Thoracic aorta (tissue), 2 donors: ENCODE data around the gene CD247. TPM values are rescaled to one million over a fixed set of nuclear protein-coding genes. Genes with fewer than 3 reads are reported as not detected.

Experiments
- ATAC-seq: fragments of 150-250 bp; one replicate; pipeline ENCODE4 v1.8.0; 2017; ENCODE audit warnings: low read depth; ENCODE audit not compliant: insufficient number of reproducible peaks, low FRiP score
- DNase-seq: peaks from one replicate; pipeline ENCODE4 v3.0.0-alpha.2; 2020; ENCODE audit warnings: low spot score
- H3K27ac ChIP-seq, 2 donors: fragments of 200-600 bp; sonication (generic); 1 replicate in 1 of 2; 2 replicates in 1 of 2; pipeline ENCODE4 v1.5.1; 2016; ENCODE audit warnings: mild to moderate bottlenecking in 2 of 2, moderate library complexity in 2 of 2
- H3K27me3 ChIP-seq: fragments of 200-600 bp; sonication (generic); replicated peaks from 2 replicates; pipeline ENCODE4 v1.6.0; 2016; ENCODE audit warnings: mild to moderate bottlenecking; ENCODE audit not compliant: insufficient read depth
- H3K36me3 ChIP-seq: fragments of 200-600 bp; sonication (generic); one replicate; pipeline ENCODE4 v1.5.1; 2016
- H3K4me1 ChIP-seq, 2 donors: fragments of 200-600 bp; sonication (generic); 1 replicate in 1 of 2; 2 replicates in 1 of 2; pipeline versions ENCODE4 v1.5.1 to v1.6.0; 2016; ENCODE audit warnings: low read depth in 2 of 2, mild to moderate bottlenecking in 1 of 2; ENCODE audit not compliant: control insufficient read depth in 1 of 2
- H3K4me3 ChIP-seq: fragments of 200-600 bp; sonication (generic); 2 replicates; pipeline ENCODE4 v1.5.1; 2016; ENCODE audit warnings: mild to moderate bottlenecking
- H3K9me3 ChIP-seq: fragments of 200-600 bp; sonication (generic); 2 replicates; pipeline ENCODE4 v1.5.1; 2016
- total RNA-seq, 2 donors: library from RNA; depleted of rRNA; stranded (reverse); fragments of >200 nt; gene quantifications; one replicate each; pipeline versions ENCODE4 v1.1.0 to v1.2.3, GENCODE V29; 2016
- TF ChIP-seq, protein P1 (sequence below): fragments of 200-600 bp; sonication (generic); IDR thresholded peaks from one replicate; pipeline ENCODE4 v1.5.1; 2019; ENCODE audit warnings: antibody characterized with exemption

The CD247 gene
- total RNA-seq, 2 donors from 2014 or later, result 1.6 to 8.5 TPM

DNA sequence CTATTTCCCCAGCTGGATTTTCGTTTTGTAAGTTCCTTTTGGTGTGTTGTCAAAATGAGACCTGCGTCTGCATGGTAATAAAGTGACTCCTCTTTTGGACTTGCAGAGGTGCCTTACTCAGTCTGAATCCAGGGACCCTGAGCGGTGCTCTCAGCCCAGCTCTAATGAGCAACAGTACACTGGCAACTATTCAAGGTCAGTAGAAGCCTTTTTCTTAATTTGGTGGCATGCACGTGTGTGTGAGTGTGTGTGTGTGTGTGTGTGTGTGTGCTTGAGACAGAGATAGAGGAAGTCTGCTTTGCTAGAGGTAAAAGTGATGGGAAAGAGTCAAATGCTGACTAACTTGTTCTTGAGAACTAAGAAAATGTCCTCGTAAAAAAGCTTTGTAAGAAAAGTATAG is 105.4 kb downstream of the CD247 start:
- Histone ChIP-seq H3K4me3 (no peak overlapping the region), H3K36me3 (peaks cover 14% of the 10 kb centered on the region), H3K27me3 (no peaks in the 10 kb centered on the region), H3K27ac (no peak overlapping the region), H3K4me1 (no peaks in the 10 kb centered on the region), H3K9me3 (no peaks in the 10 kb centered on the region)
- no peak for DNase-seq
- TF ChIP-seq, protein P1, sequence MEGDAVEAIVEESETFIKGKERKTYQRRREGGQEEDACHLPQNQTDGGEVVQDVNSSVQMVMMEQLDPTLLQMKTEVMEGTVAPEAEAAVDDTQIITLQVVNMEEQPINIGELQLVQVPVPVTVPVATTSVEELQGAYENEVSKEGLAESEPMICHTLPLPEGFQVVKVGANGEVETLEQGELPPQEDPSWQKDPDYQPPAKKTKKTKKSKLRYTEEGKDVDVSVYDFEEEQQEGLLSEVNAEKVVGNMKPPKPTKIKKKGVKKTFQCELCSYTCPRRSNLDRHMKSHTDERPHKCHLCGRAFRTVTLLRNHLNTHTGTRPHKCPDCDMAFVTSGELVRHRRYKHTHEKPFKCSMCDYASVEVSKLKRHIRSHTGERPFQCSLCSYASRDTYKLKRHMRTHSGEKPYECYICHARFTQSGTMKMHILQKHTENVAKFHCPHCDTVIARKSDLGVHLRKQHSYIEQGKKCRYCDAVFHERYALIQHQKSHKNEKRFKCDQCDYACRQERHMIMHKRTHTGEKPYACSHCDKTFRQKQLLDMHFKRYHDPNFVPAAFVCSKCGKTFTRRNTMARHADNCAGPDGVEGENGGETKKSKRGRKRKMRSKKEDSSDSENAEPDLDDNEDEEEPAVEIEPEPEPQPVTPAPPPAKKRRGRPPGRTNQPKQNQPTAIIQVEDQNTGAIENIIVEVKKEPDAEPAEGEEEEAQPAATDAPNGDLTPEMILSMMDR, result no peak
- no peak for ATAC-seq

DNA sequence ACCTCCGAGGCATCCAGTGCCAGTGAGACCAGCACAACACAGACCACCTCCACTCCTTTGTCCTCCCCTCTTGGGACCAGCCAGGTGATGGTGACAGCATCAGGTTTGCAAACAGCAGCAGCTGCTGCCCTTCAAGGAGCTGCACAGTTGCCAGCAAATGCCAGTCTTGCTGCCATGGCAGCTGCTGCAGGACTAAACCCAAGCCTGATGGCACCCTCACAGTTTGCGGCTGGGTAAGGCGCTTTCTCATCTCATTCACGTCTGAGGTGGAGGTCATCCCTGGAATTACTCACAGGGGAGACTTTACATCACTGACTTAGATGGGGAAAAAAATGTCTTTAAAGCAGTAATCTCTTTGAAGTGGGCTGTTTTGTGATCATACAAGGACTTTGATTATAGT is 106.3 kb downstream of the CD247 start:
- Histone ChIP-seq H3K9me3 (no peaks in the 10 kb centered on the region), H3K4me1 (no peaks in the 10 kb centered on the region), H3K27ac (no peak overlapping the region), H3K36me3 (peaks cover 14% of the 10 kb centered on the region), H3K27me3 (no peaks in the 10 kb centered on the region), H3K4me3 (no peak overlapping the region)
- TF ChIP-seq, protein P1, result no peak
- ATAC-seq (no peak), DNase-seq (no peak)

DNA sequence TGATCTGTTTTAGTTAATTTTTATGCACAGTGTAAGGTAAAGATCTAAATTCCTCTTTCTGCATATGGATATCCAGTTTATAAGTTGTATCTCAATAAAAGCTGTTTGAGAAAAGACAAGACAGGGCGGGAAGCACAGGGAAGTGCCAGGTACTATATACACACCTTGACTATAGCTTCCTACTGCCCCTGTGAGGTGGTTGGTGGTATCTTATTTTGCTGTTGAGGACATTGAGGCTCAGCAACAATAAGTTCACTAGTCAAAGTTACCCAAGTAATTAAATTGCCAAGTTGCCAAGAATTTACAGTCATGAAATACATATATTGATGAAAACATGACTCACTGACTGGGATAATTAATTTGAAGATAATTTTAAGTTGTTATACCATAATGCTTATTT is 109.1 kb downstream of the CD247 start:
- Histone ChIP-seq H3K36me3 (peaks cover 19% of the 10 kb centered on the region), H3K27ac (no peak overlapping the region), H3K4me1 (no peaks in the 10 kb centered on the region), H3K9me3 (no peaks in the 10 kb centered on the region), H3K27me3 (no peaks in the 10 kb centered on the region), H3K4me3 (no peak overlapping the region)
- TF ChIP-seq, protein P1, result no peak
- ATAC-seq, result no peak
- DNase-seq, result no peak

DNA sequence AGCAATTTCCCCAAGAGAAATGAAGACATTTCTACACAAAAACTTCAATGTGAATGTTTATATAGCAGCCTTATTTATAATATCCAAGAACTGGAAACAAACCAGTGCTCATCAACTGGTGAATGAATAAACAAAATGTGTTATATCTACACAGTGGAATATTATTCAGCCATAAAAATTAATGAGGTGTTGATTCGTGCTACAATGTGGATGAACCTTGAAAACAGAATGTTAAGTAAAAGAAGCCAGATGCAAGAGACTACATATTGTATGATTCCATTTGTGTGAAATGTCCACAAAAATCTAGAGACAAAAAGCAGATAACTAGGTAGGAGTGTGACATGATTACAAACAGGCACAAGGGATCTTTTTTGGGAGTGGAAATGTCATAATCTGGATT is 110.0 kb downstream of the CD247 start:
- Histone ChIP-seq H3K36me3 (peaks cover 17% of the 10 kb centered on the region), H3K9me3 (no peaks in the 10 kb centered on the region), H3K27me3 (no peaks in the 10 kb centered on the region), H3K4me1 (no peaks in the 10 kb centered on the region), H3K27ac (no peak overlapping the region), H3K4me3 (no peak overlapping the region)
- TF ChIP-seq, protein P1, result no peak
- DNase-seq, result no peak
- no peak for ATAC-seq

DNA sequence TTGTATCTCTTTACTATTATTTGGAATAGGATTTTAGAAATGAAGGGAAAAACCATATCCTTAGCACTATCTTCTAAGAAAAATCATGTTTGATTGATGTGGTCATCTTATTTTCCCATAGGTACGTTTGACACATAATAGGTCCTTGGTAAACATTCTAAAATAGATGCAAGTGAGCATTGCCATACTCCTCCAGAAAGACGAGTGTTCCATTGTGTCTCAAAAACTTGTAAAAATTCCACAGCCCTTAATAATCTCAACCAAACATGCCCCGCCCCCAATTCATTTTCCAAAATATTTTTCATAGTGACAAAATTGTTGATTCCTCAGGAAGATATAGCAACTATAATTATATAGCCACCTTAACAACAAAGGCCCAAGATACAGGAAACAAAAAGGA is 113.4 kb downstream of the CD247 start:
- H3K4me3 ChIP-seq, result no peak overlapping the region
- ATAC-seq (no peak), DNase-seq (no peak)
- no peaks in the 10 kb centered on the region for H3K4me1 ChIP-seq
- H3K27ac ChIP-seq, result no peak overlapping the region
- H3K27me3 ChIP-seq, result no peaks in the 10 kb centered on the region
- no peaks in the 10 kb centered on the region for H3K9me3 ChIP-seq
- H3K36me3 ChIP-seq, result peaks cover 6% of the 10 kb centered on the region
- TF ChIP-seq, protein P1, result no peak
